ENCODE measurements around the gene RAB40C. TPM values are rescaled to one million over a fixed set of nuclear protein-coding genes. Genes with fewer than 3 reads are reported as not detected.

The RAB40C gene
- total and polyA plus RNA-seq, 9 of the 15 experiments (the other 6 are each of a cell fraction or from before 2014, with no cell fraction given), result 0.17 to 23.4 (median 8.7) TPM

- TF ChIP-seq CBFA2T2 (conservative IDR thresholded peaks at IDR 0.05) (peak; percentile 32), USF1 (CRISPR knock-in tag; IDR thresholded peaks at IDR 0.05) (peak; percentile 75), GATAD2B (IDR thresholded peaks at IDR 0.05; ENCODE audit: borderline replicate concordance) (peak; percentile 17; the same call in 1 of the 2 replicates), BRF1 (IDR thresholded peaks at IDR 0.05; ENCODE audit: borderline replicate concordance, extremely low read depth, insufficient read length) (no peak), RNF2 (IDR thresholded peaks at IDR 0.05) (peak; percentile 66; the same call in 1 of the 2 replicates), IRF2 (CRISPR knock-in tag; IDR thresholded peaks at IDR 0.05) (no peak), STAT6 (CRISPR knock-in tag; IDR thresholded peaks at IDR 0.05) (no peak), JUNB (CRISPR knock-in tag; conservative IDR thresholded peaks at IDR 0.05) (no peak), ETV5 (CRISPR knock-in tag; IDR thresholded peaks at IDR 0.05; ENCODE audit: low read depth) (no peak), SAP30 (IDR thresholded peaks at IDR 0.05; ENCODE audit: borderline replicate concordance, insufficient read depth, low read depth, low read length, poor library complexity, severe bottlenecking) (peak; percentile 47), GMEB1 (CRISPR knock-in tag; IDR thresholded peaks at IDR 0.05) (0 out of 2 replicates have a peak, but pooled peaks have one; percentile 2), THAP7 (CRISPR knock-in tag; IDR thresholded peaks at IDR 0.05) (no peak), SREBF2 (CRISPR knock-in tag; IDR thresholded peaks at IDR 0.05) (no peak), CREB1 (IDR thresholded peaks at IDR 0.05) (no peak; the same call in 1 of the 2 replicates), CREB1 (CRISPR knock-in tag; IDR thresholded peaks at IDR 0.05) (no peak), MCM7 (IDR thresholded peaks at IDR 0.05) (no peak), TGIF2 (CRISPR knock-in tag; IDR thresholded peaks at IDR 0.05) (no peak), POLR2G (IDR thresholded peaks at IDR 0.05; ENCODE audit: low read depth, low read length) (peak; percentile 78), ATF7 (IDR thresholded peaks at IDR 0.05) (peak; percentile 97), NEUROD1 (IDR thresholded peaks at IDR 0.05; ENCODE audit: borderline replicate concordance, low read depth, low read length, partially characterized antibody) (peak; percentile 46), ZNF3 (CRISPR knock-in tag; IDR thresholded peaks at IDR 0.05) (no peak)
Measured at GRCh38 chr16:566475-567372, 23.1 kb upstream of the RAB40C start, which contains the start of gene NHLRC4 (continued).
